COLO829 (cell line): ENCODE measurements around the gene TULP4.

ENCODE experiments used
- DNase-seq: peaks from one replicate; pipeline ENCODE4 v3.0.0; 2012; ENCODE audit warnings: low spot score

The TULP4 gene

GRCh38 chr6:158312165-158312564 lies at the start of gene TULP4:
Gene TULP4, plus strand, starts transcription at chr6:158312465. Its CDS starts 1,552 bp downstream, at chr6:158314017.
- no peak for DNase-seq

GRCh38 chr6:158262755-158263154 lies 49.5 kb upstream of the TULP4 start:
- no peak for DNase-seq

- DNase-seq: no peak
These were observed 48.1 kb upstream of the TULP4 start for GRCh38 chr6:158264180-158264579.

DNA sequence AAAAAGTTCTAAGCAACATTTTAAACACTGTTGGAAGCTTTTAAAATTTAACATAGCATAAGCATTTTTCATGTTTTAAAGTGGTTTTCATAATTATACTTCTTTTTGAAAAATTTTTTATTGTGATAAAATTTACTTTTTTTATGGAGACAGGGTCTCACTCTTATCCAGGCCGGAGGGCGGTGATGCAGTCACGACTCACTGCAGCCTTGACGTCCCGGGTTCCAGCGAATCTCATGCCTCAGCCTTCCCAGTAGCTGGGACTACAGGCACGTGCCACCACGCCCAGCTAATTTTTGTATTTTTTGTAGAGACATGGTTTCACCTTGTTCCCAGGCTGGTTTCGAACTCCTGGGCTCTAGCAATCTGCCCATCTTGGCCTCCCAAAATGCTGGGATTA lies 46.1 kb upstream of the TULP4 start:
- no peak for DNase-seq

DNA sequence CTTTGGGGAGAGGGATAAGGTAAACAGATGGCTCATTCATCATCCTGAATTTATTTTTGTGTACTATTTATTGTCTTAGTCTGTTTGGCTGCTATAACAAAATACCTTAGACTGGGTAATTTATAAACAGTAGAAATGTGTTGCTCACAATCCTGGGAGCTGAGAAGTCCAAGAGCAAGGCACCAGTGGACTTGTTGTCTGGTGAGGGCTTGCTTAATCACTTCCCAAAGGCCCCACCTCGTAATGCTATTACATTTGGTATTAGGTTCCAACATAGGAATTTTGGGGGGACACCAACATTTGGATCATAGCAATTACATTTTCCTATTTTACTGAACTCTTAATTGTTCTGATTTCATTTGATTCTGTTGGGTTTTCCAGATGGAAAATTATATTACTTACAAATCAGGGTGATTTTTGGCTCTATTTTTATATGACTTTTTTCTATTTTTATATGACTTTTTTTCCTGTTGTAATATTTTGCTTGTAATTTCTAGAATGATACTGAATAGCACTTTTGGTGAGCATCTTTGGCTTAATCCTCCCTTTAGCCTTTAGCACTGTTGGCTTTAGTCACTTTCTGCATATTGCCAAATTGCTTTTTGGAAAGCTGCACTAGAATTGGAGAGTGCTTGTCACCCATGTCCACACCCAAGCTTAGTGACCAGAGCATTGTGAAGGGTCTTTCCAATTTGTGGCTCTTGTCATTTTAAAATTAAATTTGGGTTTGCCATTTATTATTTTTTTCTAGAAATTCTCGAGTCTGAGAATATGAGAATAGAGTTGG lies 43.7 kb upstream of the TULP4 start:
- no peak for DNase-seq

GRCh38 chr6:158269657-158270056 lies 42.6 kb upstream of the TULP4 start:
- DNase-seq: no peak

GRCh38 chr6:158270389-158271127 lies 41.7 kb upstream of the TULP4 start:
- DNase-seq: no peak

DNA sequence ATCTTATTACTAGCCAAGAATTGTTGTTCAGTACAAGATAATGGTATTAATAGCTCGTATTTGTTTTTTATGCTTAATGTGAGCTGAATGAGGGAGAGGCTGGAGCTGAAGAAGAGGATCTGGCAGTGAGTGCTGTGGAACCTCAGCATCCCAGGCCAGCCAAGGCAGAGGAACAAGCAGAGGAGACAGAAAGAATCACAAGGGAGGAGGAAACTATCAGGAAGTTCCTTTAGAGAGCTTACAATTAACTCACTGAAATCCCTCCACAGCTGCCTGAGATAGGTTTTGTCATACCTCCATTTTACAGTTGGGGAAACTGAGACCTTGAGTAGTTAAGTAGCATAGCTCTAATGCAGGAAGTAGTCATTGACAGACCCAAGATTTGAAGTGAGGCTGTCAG lies 39.9 kb upstream of the TULP4 start:
- no peak for DNase-seq

GRCh38 chr6:158278004-158278403 lies 34.3 kb upstream of the TULP4 start:
- no peak for DNase-seq

- no peak for DNase-seq
These were observed 32.6 kb upstream of the TULP4 start for GRCh38 chr6:158279615-158280014.

DNA sequence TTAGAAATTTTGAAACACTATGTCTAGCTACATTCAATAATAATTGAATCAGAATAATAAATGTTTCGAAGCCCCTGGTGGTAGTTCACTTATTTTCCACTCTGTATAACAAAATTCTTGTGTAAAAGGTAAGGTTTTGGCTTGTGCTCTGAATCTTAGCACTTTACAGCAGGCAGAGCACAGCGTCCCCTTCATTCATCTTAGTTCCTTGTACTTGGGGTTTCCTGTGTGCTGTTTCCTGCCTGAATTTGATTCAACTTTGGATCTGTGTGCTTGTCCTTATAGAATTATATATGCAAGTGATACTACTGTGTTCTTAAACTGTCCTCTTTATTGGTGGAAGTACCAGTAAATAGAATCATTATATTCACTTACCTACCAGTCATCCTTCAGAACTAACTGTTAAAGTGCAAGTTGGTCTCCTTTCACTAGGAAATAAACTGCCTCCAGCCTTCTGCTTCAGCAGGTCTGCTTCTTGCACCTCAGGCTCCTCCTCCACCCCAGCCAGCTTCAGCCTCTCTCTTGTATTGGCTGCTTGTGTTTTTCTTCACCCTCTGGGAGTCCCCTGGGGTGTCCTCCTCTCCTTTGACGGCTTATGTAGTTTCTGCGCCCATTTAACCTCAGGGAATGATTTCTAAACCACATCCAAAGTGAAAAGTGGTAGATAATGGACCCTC lies 28.8 kb upstream of the TULP4 start:
- peak; percentile 12 for DNase-seq

GRCh38 chr6:158284007-158284875 lies 28.0 kb upstream of the TULP4 start:
- DNase-seq: peak; percentile 54

GRCh38 chr6:158284876-158285655 lies 27.2 kb upstream of the TULP4 start:
- no peak for DNase-seq

DNA sequence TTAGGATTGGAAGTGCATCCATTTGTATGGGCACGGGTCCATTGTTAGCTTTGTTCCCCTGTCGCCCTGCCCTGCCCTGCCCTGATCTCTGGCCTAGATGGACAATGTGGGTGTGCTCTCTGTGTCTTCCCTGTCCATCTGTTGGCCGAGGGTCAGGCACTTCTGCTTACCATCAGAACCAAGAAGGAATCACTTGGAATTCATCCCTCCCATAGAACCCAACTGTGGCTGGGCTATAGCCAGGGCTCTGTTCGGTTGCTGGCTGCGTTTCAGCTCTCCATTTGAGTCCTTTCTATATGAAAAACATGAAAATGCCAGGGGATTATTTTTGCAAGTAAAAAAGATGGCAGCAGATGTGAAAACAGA lies 26.6 kb upstream of the TULP4 start:
- no peak for DNase-seq

GRCh38 chr6:158286413-158286812 lies 25.9 kb upstream of the TULP4 start:
- no peak for DNase-seq

- no peak for DNase-seq
These were observed 25.2 kb upstream of the TULP4 start for GRCh38 chr6:158287047-158287446.

DNA sequence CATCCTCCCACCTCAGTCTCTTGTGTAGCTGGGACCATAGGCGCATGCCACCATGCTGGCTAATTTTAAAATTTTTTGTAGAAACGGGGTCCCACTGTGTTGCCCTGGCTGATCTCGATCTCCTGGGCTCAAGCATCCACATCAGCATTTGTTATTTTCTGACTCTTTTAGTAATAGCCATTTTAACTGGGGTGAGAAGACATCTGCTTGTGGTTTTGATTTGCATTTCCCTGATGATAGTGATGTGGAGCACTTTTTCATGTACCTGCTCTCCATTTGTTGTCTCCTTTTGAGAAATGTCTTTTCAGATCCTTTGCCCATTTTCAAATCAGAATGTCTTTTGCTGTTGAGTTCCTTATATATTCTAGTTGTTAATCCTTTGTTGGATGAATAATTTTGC lies 22.2 kb upstream of the TULP4 start:
- no peak for DNase-seq

DNA sequence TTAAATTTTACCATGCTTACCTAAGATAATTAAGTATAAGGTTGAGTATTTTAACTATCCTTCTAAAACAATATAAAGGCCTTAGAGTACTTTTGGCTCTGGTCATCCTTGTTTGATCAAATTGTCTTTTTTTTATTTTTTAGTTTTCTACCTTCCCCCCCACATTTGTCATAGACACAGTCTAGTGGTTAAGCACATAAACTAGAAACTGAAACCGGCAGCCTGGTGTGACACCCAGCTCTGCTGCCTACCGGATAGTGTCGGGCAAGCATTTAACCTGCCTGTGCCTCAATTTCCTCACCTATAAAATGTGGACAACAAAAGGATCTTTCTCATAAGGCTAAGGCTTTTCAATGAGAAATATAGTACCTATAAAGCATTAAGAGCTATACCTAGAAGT lies 21.6 kb upstream of the TULP4 start:
- no peak for DNase-seq

DNA sequence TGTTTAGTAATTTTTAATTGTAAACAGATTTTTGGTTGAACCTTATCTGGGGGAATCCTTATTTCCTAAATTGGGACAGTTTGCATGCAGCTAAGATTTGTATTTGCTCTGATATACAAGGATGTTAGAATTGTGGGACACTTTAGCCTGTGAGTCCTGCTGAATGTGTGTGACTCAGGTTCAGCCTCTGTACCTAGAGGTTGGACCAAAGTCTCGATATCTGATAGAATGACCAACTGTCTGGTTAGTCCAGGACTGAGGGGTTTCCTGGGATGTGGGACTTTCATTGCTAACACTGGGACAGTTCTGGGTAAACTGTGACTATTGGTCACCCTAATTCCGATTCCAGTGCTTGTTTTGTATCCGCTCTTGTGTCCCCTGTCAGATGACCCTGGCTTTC lies 20.2 kb upstream of the TULP4 start:
- no peak for DNase-seq

GRCh38 chr6:158293122-158293521 lies 19.1 kb upstream of the TULP4 start:
- DNase-seq: no peak
